GM12874 (cell line): ENCODE data around the gene UEVLD.

Experiments
- CTCF ChIP-seq: IDR thresholded peaks from 2 replicates; pipeline ENCODE4 v1.5.1; 2011; ENCODE audit warnings: low read depth, mild to moderate bottlenecking, control low read depth, low read length, moderate library complexity; ENCODE audit not compliant: insufficient read depth

The UEVLD gene

GRCh38 chr11:18493310-18493709, 95.2 kb downstream of the UEVLD start:
- TF ChIP-seq CTCF, result no peak

- no peak for TF ChIP-seq CTCF
Measured at GRCh38 chr11:18492888-18493287, 95.6 kb downstream of the UEVLD start.

- no peak for TF ChIP-seq CTCF
Measured at GRCh38 chr11:18491924-18492323, 96.6 kb downstream of the UEVLD start.

GRCh38 chr11:18490736-18491485, 97.6 kb downstream of the UEVLD start:
- no peak for TF ChIP-seq CTCF

GRCh38 chr11:18490319-18490718, 98.2 kb downstream of the UEVLD start:
- no peak for TF ChIP-seq CTCF

GRCh38 chr11:18485913-18486528, 102.5 kb downstream of the UEVLD start:
- TF ChIP-seq CTCF, result no peak
